Heart left ventricle (tissue), 13 donors: Measurements from ENCODE around the gene VSIG10L.

Source experiments
- CTCF ChIP-seq, 12 donors: fragments of 200-600 bp; sonication (generic) in 4 of 12; IDR thresholded peaks; one replicate each; pipeline versions ENCODE4 v1.5.0 to v1.8.0; 2018 to 2022; ENCODE audit warnings: antibody characterized with exemption in 12 of 12, mild to moderate bottlenecking in 5 of 12
- POLR2A ChIP-seq, 2 donors: fragments of 450-650 bp; IDR thresholded peaks; one replicate each; pipeline ENCODE4 v1.6.1; 2017; ENCODE audit warnings: antibody characterized with exemption in 2 of 2, mild to moderate bottlenecking in 2 of 2, moderate library complexity in 2 of 2
- donor health status: ischemic (EF 13 %, LVEDD 7.1; RV severe dilation, severe dysfunction).
- donor health status: DM: no; HTN: yes; CAD: no.
- donor health status: DM: no; HTN: no; CAD: no.
- donor health status: ischemic (EF 25% LVEDD 6.9; RV normal size, moderate dysfunction).
- donor health status: ischemic (EF 25% LVEDD 5.7; RV mildly dilated, moderate dysfunction).
- donor health status: ischemic (EF 35%, LVEDD 5.7; RV mildly dilated, moderate dysfunction).
- donor health status: nonischemic (EF 11% LVEDD 7.7; RV severe dilation, severe dysfunction).
- donor health status: DM: yes; HTN: yes; CAD: no.
- donor health status: PGD.
- donor health status: ischemic (EF 29% LVEDD 5.4; RV normal size, mild dysfunction).
- donor health status: nonischemic (EF 23%, LVEDD 6.1; RV moderate dilation, normal function).

- TF ChIP-seq CTCF (IDR thresholded peaks at IDR 0.05): no peak
- no peak for TF ChIP-seq POLR2A (IDR thresholded peaks at IDR 0.05)
Observed at GRCh38 chr19:51324167-51324481, 17.8 kb downstream of the VSIG10L start.
